ENCODE data around the gene PPA2. TPM values are rescaled to one million over a fixed set of nuclear protein-coding genes. Genes with fewer than 3 reads are reported as not detected.

Gene PPA2
- total RNA-seq, 1 donor from 2014 or later, result 91.1 TPM

- no peak for FAIRE-seq
- H3K36me3 ChIP-seq (ENCODE audit: control insufficient read depth, insufficient read depth, low read length), result no peaks in the 10 kb centered on the region
- DNase-seq (ENCODE audit: low read depth), result no peak
- no peaks in the 10 kb centered on the region for H3K27me3 ChIP-seq (ENCODE audit: control insufficient read depth, insufficient read depth, low read length)
- no peak overlapping the region for H3K4me3 ChIP-seq (ENCODE audit: low read depth, low read length)
- TF ChIP-seq CTCF (IDR thresholded peaks at IDR 0.05; ENCODE audit: insufficient read depth, low read length, severe bottlenecking), result no peak
These were observed 100.5 kb downstream of the PPA2 start for GRCh38 chr4:105373324-105373723.

- DNase-seq (ENCODE audit: low read depth) (peak; percentile 17), FAIRE-seq (no peak)
- H3K4me3 ChIP-seq (ENCODE audit: low read depth, low read length), result no peak overlapping the region
- no peaks in the 10 kb centered on the region for H3K36me3 ChIP-seq (ENCODE audit: control insufficient read depth, insufficient read depth, low read length)
- H3K27me3 ChIP-seq (ENCODE audit: control insufficient read depth, insufficient read depth, low read length), result no peaks in the 10 kb centered on the region
- TF ChIP-seq CTCF (IDR thresholded peaks at IDR 0.05; ENCODE audit: insufficient read depth, low read length, severe bottlenecking), result no peak
These were observed 103.9 kb downstream of the PPA2 start for GRCh38 chr4:105369988-105370387.

GRCh38 chr4:105361053-105361452 is 112.8 kb downstream of the PPA2 start:
- TF ChIP-seq CTCF (IDR thresholded peaks at IDR 0.05; ENCODE audit: insufficient read depth, low read length, severe bottlenecking), result no peak
- no peaks in the 10 kb centered on the region for H3K36me3 ChIP-seq (ENCODE audit: control insufficient read depth, insufficient read depth, low read length)
- no peaks in the 10 kb centered on the region for H3K27me3 ChIP-seq (ENCODE audit: control insufficient read depth, insufficient read depth, low read length)
- H3K4me3 ChIP-seq (ENCODE audit: low read depth, low read length), result no peak overlapping the region
- DNase-seq (ENCODE audit: low read depth) (no peak), FAIRE-seq (no peak)

- no peaks in the 10 kb centered on the region for H3K36me3 ChIP-seq (ENCODE audit: control insufficient read depth, insufficient read depth, low read length)
- DNase-seq (ENCODE audit: low read depth) (no peak), FAIRE-seq (no peak)
- TF ChIP-seq CTCF (IDR thresholded peaks at IDR 0.05; ENCODE audit: insufficient read depth, low read length, severe bottlenecking), result no peak
- H3K27me3 ChIP-seq (ENCODE audit: control insufficient read depth, insufficient read depth, low read length), result no peaks in the 10 kb centered on the region
- H3K4me3 ChIP-seq (ENCODE audit: low read depth, low read length), result no peak overlapping the region
These were observed 116.4 kb downstream of the PPA2 start for GRCh38 chr4:105357258-105357980.

GRCh38 chr4:105356194-105356593 is 117.7 kb downstream of the PPA2 start:
- no peak overlapping the region for H3K4me3 ChIP-seq (ENCODE audit: low read depth, low read length)
- FAIRE-seq (no peak), DNase-seq (ENCODE audit: low read depth) (no peak)
- TF ChIP-seq CTCF (IDR thresholded peaks at IDR 0.05; ENCODE audit: insufficient read depth, low read length, severe bottlenecking), result no peak
- no peaks in the 10 kb centered on the region for H3K36me3 ChIP-seq (ENCODE audit: control insufficient read depth, insufficient read depth, low read length)
- H3K27me3 ChIP-seq (ENCODE audit: control insufficient read depth, insufficient read depth, low read length), result no peaks in the 10 kb centered on the region

GRCh38 chr4:105352826-105353225 is 121.0 kb downstream of the PPA2 start:
- DNase-seq (ENCODE audit: low read depth) (peak; percentile 8), FAIRE-seq (no peak)
- no peaks in the 10 kb centered on the region for H3K27me3 ChIP-seq (ENCODE audit: control insufficient read depth, insufficient read depth, low read length)
- H3K36me3 ChIP-seq (ENCODE audit: control insufficient read depth, insufficient read depth, low read length), result no peaks in the 10 kb centered on the region
- TF ChIP-seq CTCF (IDR thresholded peaks at IDR 0.05; ENCODE audit: insufficient read depth, low read length, severe bottlenecking), result no peak
- H3K4me3 ChIP-seq (ENCODE audit: low read depth, low read length), result no peak overlapping the region
